ENCODE data around the gene TEK. TPM values are rescaled to one million over a fixed set of nuclear protein-coding genes. Genes with fewer than 3 reads are reported as not detected.

TEK gene
- total and polyA plus RNA-seq, 3 experiments from 2014 or later = not detected

- H3K36me3 ChIP-seq (ENCODE audit: insufficient read depth, low read length) = no peaks in the 10 kb centered on the region
- H3K4me1 Mint-ChIP-seq = no peaks in the 10 kb centered on the region
- no peak for DNase-seq
- peaks cover 0 to 2% (median 0%) of the 10 kb centered on the region in 5 donors for H3K9me3 Mint-ChIP-seq
- no peak overlapping the region for H3K27ac ChIP-seq (ENCODE audit: low read depth, low read length)
- CTCF ChIA-PET = no interaction called here
- H3K27me3 Mint-ChIP-seq = peaks cover 3% of the 10 kb centered on the region in 2 donors
- H3K27ac Mint-ChIP-seq = no peak overlapping the region
- POLR2A ChIA-PET = no interaction called here
- H3K9me3 ChIP-seq (ENCODE audit: low read length) = no peaks in the 10 kb centered on the region
- H3K4me3 Mint-ChIP-seq = no peak overlapping the region
- H3K27me3 ChIP-seq (ENCODE audit: insufficient read depth, low read length, poor library complexity, severe bottlenecking) = no peaks in the 10 kb centered on the region
- no peaks in the 10 kb centered on the region for H3K4me1 ChIP-seq (ENCODE audit: insufficient read depth, low read length)
- H3K4me3 ChIP-seq (ENCODE audit: low read length) = no peak overlapping the region
- H3K36me3 Mint-ChIP-seq = no peaks in the 10 kb centered on the region
Observed at GRCh38 chr9:27184556-27185351, 75.7 kb downstream of the TEK start.

- no peak overlapping the region for H3K27ac Mint-ChIP-seq
- no peaks in the 10 kb centered on the region for H3K4me1 Mint-ChIP-seq
- H3K27me3 Mint-ChIP-seq = peaks cover 0 to 3% of the 10 kb centered on the region in 2 donors
- DNase-seq = no peak
- Histone ChIP-seq H3K9me3 (ENCODE audit: low read length) (no peaks in the 10 kb centered on the region), H3K27me3 (ENCODE audit: insufficient read depth, low read length, poor library complexity, severe bottlenecking) (no peaks in the 10 kb centered on the region), H3K27ac (ENCODE audit: low read depth, low read length) (no peak overlapping the region), H3K4me1 (ENCODE audit: insufficient read depth, low read length) (no peaks in the 10 kb centered on the region), H3K36me3 (ENCODE audit: insufficient read depth, low read length) (no peaks in the 10 kb centered on the region), H3K4me3 (ENCODE audit: low read length) (no peak overlapping the region)
- no peaks in the 10 kb centered on the region for H3K36me3 Mint-ChIP-seq
- ChIA-PET POLR2A (no interaction called here), CTCF (no interaction called here)
- no peaks in the 10 kb centered on the region for H3K9me3 Mint-ChIP-seq
- H3K4me3 Mint-ChIP-seq = no peak overlapping the region
Observed at GRCh38 chr9:27188426-27188825, 79.4 kb downstream of the TEK start.

GRCh38 chr9:27189426-27189825, 80.4 kb downstream of the TEK start:
- DNase-seq = no peak
- H3K27ac ChIP-seq (ENCODE audit: low read depth, low read length) = no peak overlapping the region
- Mint-ChIP-seq H3K27ac (no peak overlapping the region), H3K36me3 (no peaks in the 10 kb centered on the region), H3K4me3 (no peak overlapping the region), H3K9me3 (no peaks in the 10 kb centered on the region), H3K4me1 (no peaks in the 10 kb centered on the region), H3K27me3 (peaks cover 0 to 3% of the 10 kb centered on the region in 2 donors)
- no peaks in the 10 kb centered on the region for H3K36me3 ChIP-seq (ENCODE audit: insufficient read depth, low read length)
- ChIA-PET POLR2A (no interaction called here), CTCF (no interaction called here)
- no peaks in the 10 kb centered on the region for H3K9me3 ChIP-seq (ENCODE audit: low read length)
- H3K27me3 ChIP-seq (ENCODE audit: insufficient read depth, low read length, poor library complexity, severe bottlenecking) = no peaks in the 10 kb centered on the region
- H3K4me3 ChIP-seq (ENCODE audit: low read length) = no peak overlapping the region
- no peaks in the 10 kb centered on the region for H3K4me1 ChIP-seq (ENCODE audit: insufficient read depth, low read length)

GRCh38 chr9:27192291-27192960, 83.4 kb downstream of the TEK start:
- Histone ChIP-seq H3K9me3 (ENCODE audit: low read length) (no peaks in the 10 kb centered on the region), H3K27me3 (ENCODE audit: insufficient read depth, low read length, poor library complexity, severe bottlenecking) (no peaks in the 10 kb centered on the region), H3K36me3 (ENCODE audit: insufficient read depth, low read length) (no peaks in the 10 kb centered on the region), H3K27ac (ENCODE audit: low read depth, low read length) (no peak overlapping the region), H3K4me3 (ENCODE audit: low read length) (no peak overlapping the region), H3K4me1 (ENCODE audit: insufficient read depth, low read length) (no peaks in the 10 kb centered on the region)
- H3K4me1 Mint-ChIP-seq = no peaks in the 10 kb centered on the region
- H3K27me3 Mint-ChIP-seq = peaks cover 0 to 2% of the 10 kb centered on the region in 2 donors
- POLR2A ChIA-PET = no interaction called here
- H3K36me3 Mint-ChIP-seq = no peaks in the 10 kb centered on the region
- CTCF ChIA-PET = no interaction called here
- no peak overlapping the region for H3K4me3 Mint-ChIP-seq
- peaks cover 0 to 2% (median 0%) of the 10 kb centered on the region in 5 donors for H3K9me3 Mint-ChIP-seq
- DNase-seq = no peak
- no peak overlapping the region for H3K27ac Mint-ChIP-seq

- H3K36me3 ChIP-seq (ENCODE audit: insufficient read depth, low read length) = no peaks in the 10 kb centered on the region
- no peak overlapping the region for H3K4me3 Mint-ChIP-seq
- H3K36me3 Mint-ChIP-seq = no peaks in the 10 kb centered on the region
- no peak overlapping the region for H3K27ac Mint-ChIP-seq
- no peak for DNase-seq
- POLR2A ChIA-PET = no interaction called here
- no peak overlapping the region for H3K27ac ChIP-seq (ENCODE audit: low read depth, low read length)
- CTCF ChIA-PET = no interaction called here
- H3K4me1 ChIP-seq (ENCODE audit: insufficient read depth, low read length) = no peaks in the 10 kb centered on the region
- H3K9me3 ChIP-seq (ENCODE audit: low read length) = no peaks in the 10 kb centered on the region
- no peaks in the 10 kb centered on the region for H3K4me1 Mint-ChIP-seq
- peaks cover 0 to 2% (median 0%) of the 10 kb centered on the region in 5 donors for H3K9me3 Mint-ChIP-seq
- H3K27me3 ChIP-seq (ENCODE audit: insufficient read depth, low read length, poor library complexity, severe bottlenecking) = no peaks in the 10 kb centered on the region
- no peak overlapping the region for H3K4me3 ChIP-seq (ENCODE audit: low read length)
- peaks cover 0 to 2% of the 10 kb centered on the region in 2 donors for H3K27me3 Mint-ChIP-seq
Observed at GRCh38 chr9:27193886-27194285, 84.9 kb downstream of the TEK start.

- no peak overlapping the region for H3K27ac Mint-ChIP-seq
- H3K27me3 Mint-ChIP-seq = peaks cover 0 to 2% of the 10 kb centered on the region in 2 donors
- Histone ChIP-seq H3K36me3 (ENCODE audit: insufficient read depth, low read length) (no peaks in the 10 kb centered on the region), H3K27ac (ENCODE audit: low read depth, low read length) (no peak overlapping the region), H3K9me3 (ENCODE audit: low read length) (no peaks in the 10 kb centered on the region), H3K27me3 (ENCODE audit: insufficient read depth, low read length, poor library complexity, severe bottlenecking) (no peaks in the 10 kb centered on the region), H3K4me1 (ENCODE audit: insufficient read depth, low read length) (no peaks in the 10 kb centered on the region), H3K4me3 (ENCODE audit: low read length) (no peak overlapping the region)
- CTCF ChIA-PET = no interaction called here
- H3K36me3 Mint-ChIP-seq = no peaks in the 10 kb centered on the region
- no peak for DNase-seq
- H3K4me3 Mint-ChIP-seq = no peak overlapping the region
- POLR2A ChIA-PET = no interaction called here
- peaks cover 0 to 2% (median 0%) of the 10 kb centered on the region in 5 donors for H3K9me3 Mint-ChIP-seq
- H3K4me1 Mint-ChIP-seq = no peaks in the 10 kb centered on the region
Observed at GRCh38 chr9:27194401-27195091, 85.5 kb downstream of the TEK start.

- Mint-ChIP-seq H3K27me3 (peaks cover under 1 to 2% of the 10 kb centered on the region in 2 donors), H3K9me3 (peaks cover 0 to 2% (median 0%) of the 10 kb centered on the region in 5 donors), H3K4me1 (no peaks in the 10 kb centered on the region), H3K4me3 (no peak overlapping the region), H3K27ac (no peak overlapping the region), H3K36me3 (no peaks in the 10 kb centered on the region)
- no peak for DNase-seq
- ChIA-PET CTCF (no interaction called here), POLR2A (no interaction called here)
- Histone ChIP-seq H3K4me3 (ENCODE audit: low read length) (no peak overlapping the region), H3K27me3 (ENCODE audit: insufficient read depth, low read length, poor library complexity, severe bottlenecking) (no peaks in the 10 kb centered on the region), H3K36me3 (ENCODE audit: insufficient read depth, low read length) (no peaks in the 10 kb centered on the region), H3K27ac (ENCODE audit: low read depth, low read length) (no peak overlapping the region), H3K4me1 (ENCODE audit: insufficient read depth, low read length) (no peaks in the 10 kb centered on the region), H3K9me3 (ENCODE audit: low read length) (no peaks in the 10 kb centered on the region)
Observed at GRCh38 chr9:27195191-27195590, 86.2 kb downstream of the TEK start.

GRCh38 chr9:27196383-27196782, 87.4 kb downstream of the TEK start:
- H3K4me1 ChIP-seq (ENCODE audit: insufficient read depth, low read length) = no peaks in the 10 kb centered on the region
- ChIA-PET CTCF (no interaction called here), POLR2A (no interaction called here)
- no peaks in the 10 kb centered on the region for H3K36me3 ChIP-seq (ENCODE audit: insufficient read depth, low read length)
- Mint-ChIP-seq H3K4me1 (no peaks in the 10 kb centered on the region), H3K36me3 (no peaks in the 10 kb centered on the region), H3K9me3 (peaks cover 0 to 2% (median 0%) of the 10 kb centered on the region in 5 donors), H3K27ac (no peak overlapping the region), H3K4me3 (no peak overlapping the region), H3K27me3 (peaks cover 2 to 6% of the 10 kb centered on the region in 2 donors)
- DNase-seq = no peak
- H3K9me3 ChIP-seq (ENCODE audit: low read length) = no peaks in the 10 kb centered on the region
- H3K27me3 ChIP-seq (ENCODE audit: insufficient read depth, low read length, poor library complexity, severe bottlenecking) = no peaks in the 10 kb centered on the region
- H3K27ac ChIP-seq (ENCODE audit: low read depth, low read length) = no peak overlapping the region
- no peak overlapping the region for H3K4me3 ChIP-seq (ENCODE audit: low read length)
